ENCODE data around the gene SLC25A11.

SLC25A11 gene

GRCh38 chr17:4899341-4900230 is 40.3 kb downstream of the SLC25A11 start, which contains the start of gene C17orf107:
TSS of gene C17orf107 (plus strand) at chr17:4899536. CDS start at chr17:4899763, 227 bp downstream.
- peak; percentile 92 for DNase-seq (ENCODE audit: insufficient read length, low spot score)
- peak; percentile 96 for FAIRE-seq
- TF ChIP-seq POLR2AphosphoS5 (IDR thresholded peaks at IDR 0.05; ENCODE audit: low read depth, low read length) (no peak), SPI1 (IDR thresholded peaks at IDR 0.05; ENCODE audit: low read depth, low read length) (no peak), POLR2A (IDR thresholded peaks at IDR 0.05; ENCODE audit: low read depth, low read length) (no peak), PAX5 (IDR thresholded peaks at IDR 0.05; ENCODE audit: insufficient read depth, low read length, severe bottlenecking) (no peak), POU2F2 (IDR thresholded peaks at IDR 0.05; ENCODE audit: low read depth, low read length) (no peak), TAF1 (IDR thresholded peaks at IDR 0.05; ENCODE audit: low read depth, low read length) (no peak)

- TF ChIP-seq SPI1 (IDR thresholded peaks at IDR 0.05; ENCODE audit: low read depth, low read length): no peak
- TF ChIP-seq TAF1 (IDR thresholded peaks at IDR 0.05; ENCODE audit: low read depth, low read length): no peak
- TF ChIP-seq PAX5 (IDR thresholded peaks at IDR 0.05; ENCODE audit: insufficient read depth, low read length, severe bottlenecking): no peak
- TF ChIP-seq POU2F2 (IDR thresholded peaks at IDR 0.05; ENCODE audit: low read depth, low read length): no peak
- no peak for TF ChIP-seq POLR2AphosphoS5 (IDR thresholded peaks at IDR 0.05; ENCODE audit: low read depth, low read length)
- TF ChIP-seq POLR2A (IDR thresholded peaks at IDR 0.05; ENCODE audit: low read depth, low read length): no peak
- FAIRE-seq (no peak), DNase-seq (ENCODE audit: insufficient read length, low spot score) (no peak)
Measured at GRCh38 chr17:4898927-4899326, 40.9 kb downstream of the SLC25A11 start.

- DNase-seq (ENCODE audit: insufficient read length, low spot score): no peak
- FAIRE-seq: no peak
- TF ChIP-seq PAX5 (IDR thresholded peaks at IDR 0.05; ENCODE audit: insufficient read depth, low read length, severe bottlenecking): no peak
- TF ChIP-seq TAF1 (IDR thresholded peaks at IDR 0.05; ENCODE audit: low read depth, low read length): no peak
- no peak for TF ChIP-seq POU2F2 (IDR thresholded peaks at IDR 0.05; ENCODE audit: low read depth, low read length)
- no peak for TF ChIP-seq POLR2AphosphoS5 (IDR thresholded peaks at IDR 0.05; ENCODE audit: low read depth, low read length)
- no peak for TF ChIP-seq POLR2A (IDR thresholded peaks at IDR 0.05; ENCODE audit: low read depth, low read length)
- no peak for TF ChIP-seq SPI1 (IDR thresholded peaks at IDR 0.05; ENCODE audit: low read depth, low read length)
Measured at GRCh38 chr17:4898351-4898750, 41.5 kb downstream of the SLC25A11 start.

DNA sequence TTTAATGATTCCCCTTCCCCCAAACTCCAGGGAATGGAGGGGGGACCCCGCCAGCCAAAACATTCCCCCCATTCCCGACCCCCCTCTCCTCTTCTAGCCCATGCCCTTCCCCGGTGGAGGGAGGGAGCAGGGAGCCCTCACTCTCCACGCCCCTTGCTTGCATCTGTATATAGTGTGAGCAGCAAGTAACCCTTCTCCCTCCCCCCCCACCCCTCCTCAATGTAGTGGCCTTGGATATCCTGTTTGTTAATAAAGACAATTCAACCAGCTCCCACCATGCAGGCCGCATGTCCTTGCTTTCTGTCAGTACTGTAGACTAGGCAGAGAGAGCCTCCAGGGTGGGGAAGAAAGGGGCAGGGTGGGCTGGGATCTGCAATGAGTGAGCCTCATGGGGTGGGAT is 42.1 kb downstream of the SLC25A11 start:
- DNase-seq (ENCODE audit: insufficient read length, low spot score) (no peak), FAIRE-seq (no peak)
- TF ChIP-seq PAX5 (IDR thresholded peaks at IDR 0.05; ENCODE audit: insufficient read depth, low read length, severe bottlenecking) (no peak), POLR2AphosphoS5 (IDR thresholded peaks at IDR 0.05; ENCODE audit: low read depth, low read length) (no peak), POLR2A (IDR thresholded peaks at IDR 0.05; ENCODE audit: low read depth, low read length) (no peak), POU2F2 (IDR thresholded peaks at IDR 0.05; ENCODE audit: low read depth, low read length) (no peak), TAF1 (IDR thresholded peaks at IDR 0.05; ENCODE audit: low read depth, low read length) (no peak), SPI1 (IDR thresholded peaks at IDR 0.05; ENCODE audit: low read depth, low read length) (no peak)

DNA sequence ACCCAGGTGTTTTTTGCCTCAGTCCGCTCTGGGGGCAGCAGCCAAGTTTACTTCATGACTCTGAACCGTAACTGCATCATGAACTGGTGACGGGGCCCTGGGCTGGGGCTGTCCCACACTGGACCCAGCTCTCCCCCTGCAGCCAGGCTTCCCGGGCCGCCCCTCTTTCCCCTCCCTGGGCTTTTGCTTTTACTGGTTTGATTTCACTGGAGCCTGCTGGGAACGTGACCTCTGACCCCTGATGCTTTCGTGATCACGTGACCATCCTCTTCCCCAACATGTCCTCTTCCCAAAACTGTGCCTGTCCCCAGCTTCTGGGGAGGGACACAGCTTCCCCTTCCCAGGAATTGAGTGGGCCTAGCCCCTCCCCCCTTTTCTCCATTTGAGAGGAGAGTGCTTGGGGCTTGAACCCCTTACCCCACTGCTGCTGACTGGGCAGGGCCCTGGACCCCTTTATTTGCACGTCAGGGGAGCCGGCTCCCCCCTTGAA is 42.6 kb downstream of the SLC25A11 start:
- no peak for TF ChIP-seq POLR2AphosphoS5 (IDR thresholded peaks at IDR 0.05; ENCODE audit: low read depth, low read length)
- TF ChIP-seq POU2F2 (IDR thresholded peaks at IDR 0.05; ENCODE audit: low read depth, low read length): no peak
- TF ChIP-seq TAF1 (IDR thresholded peaks at IDR 0.05; ENCODE audit: low read depth, low read length): no peak
- TF ChIP-seq SPI1 (IDR thresholded peaks at IDR 0.05; ENCODE audit: low read depth, low read length): no peak
- TF ChIP-seq POLR2A (IDR thresholded peaks at IDR 0.05; ENCODE audit: low read depth, low read length): no peak
- TF ChIP-seq PAX5 (IDR thresholded peaks at IDR 0.05; ENCODE audit: insufficient read depth, low read length, severe bottlenecking): no peak
- no peak for DNase-seq (ENCODE audit: insufficient read length, low spot score)
- no peak for FAIRE-seq

DNA sequence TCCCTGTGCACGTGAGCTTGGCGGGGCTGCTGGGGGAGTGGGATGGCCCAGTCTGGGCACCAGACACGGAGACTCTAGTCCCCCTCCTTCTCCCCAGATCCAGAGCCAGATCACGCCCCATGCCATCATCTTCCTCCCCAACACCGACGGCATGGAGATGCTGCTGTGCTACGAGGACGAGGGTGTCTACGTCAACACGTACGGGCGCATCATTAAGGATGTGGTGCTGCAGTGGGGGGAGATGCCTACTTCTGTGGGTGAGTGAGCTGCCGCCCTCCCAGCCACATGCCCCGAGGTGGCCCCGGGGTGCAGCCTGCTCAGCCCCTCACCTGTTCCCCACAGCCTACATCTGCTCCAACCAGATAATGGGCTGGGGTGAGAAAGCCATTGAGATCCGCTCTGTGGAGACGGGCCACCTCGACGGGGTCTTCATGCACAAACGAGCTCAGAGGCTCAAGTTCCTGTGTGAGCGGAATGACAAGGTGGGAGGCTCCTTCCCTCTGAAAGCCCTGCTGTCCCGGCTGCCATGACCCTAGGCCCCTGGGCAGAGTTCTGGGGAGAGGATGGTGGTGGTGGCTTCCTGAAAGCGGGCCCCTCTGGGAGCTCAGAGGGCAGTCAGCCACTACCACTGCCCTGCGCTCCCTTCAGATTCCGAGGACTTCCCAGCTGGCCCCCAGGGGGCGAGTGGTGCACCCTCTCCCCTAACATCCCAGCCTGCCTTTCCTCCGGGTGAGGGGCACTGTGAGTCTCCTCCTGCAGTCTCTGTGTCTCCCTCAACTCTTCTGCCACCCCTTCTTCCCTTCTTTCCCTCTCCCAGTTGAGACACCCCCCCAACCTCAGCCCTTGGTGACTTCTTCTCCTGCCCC is 43.3 kb downstream of the SLC25A11 start:
- TF ChIP-seq POLR2A (IDR thresholded peaks at IDR 0.05; ENCODE audit: low read depth, low read length) (no peak), SPI1 (IDR thresholded peaks at IDR 0.05; ENCODE audit: low read depth, low read length) (no peak), POU2F2 (IDR thresholded peaks at IDR 0.05; ENCODE audit: low read depth, low read length) (no peak), TAF1 (IDR thresholded peaks at IDR 0.05; ENCODE audit: low read depth, low read length) (no peak), POLR2AphosphoS5 (IDR thresholded peaks at IDR 0.05; ENCODE audit: low read depth, low read length) (no peak), PAX5 (IDR thresholded peaks at IDR 0.05; ENCODE audit: insufficient read depth, low read length, severe bottlenecking) (no peak)
- DNase-seq (ENCODE audit: insufficient read length, low spot score) (no peak), FAIRE-seq (no peak)

DNA sequence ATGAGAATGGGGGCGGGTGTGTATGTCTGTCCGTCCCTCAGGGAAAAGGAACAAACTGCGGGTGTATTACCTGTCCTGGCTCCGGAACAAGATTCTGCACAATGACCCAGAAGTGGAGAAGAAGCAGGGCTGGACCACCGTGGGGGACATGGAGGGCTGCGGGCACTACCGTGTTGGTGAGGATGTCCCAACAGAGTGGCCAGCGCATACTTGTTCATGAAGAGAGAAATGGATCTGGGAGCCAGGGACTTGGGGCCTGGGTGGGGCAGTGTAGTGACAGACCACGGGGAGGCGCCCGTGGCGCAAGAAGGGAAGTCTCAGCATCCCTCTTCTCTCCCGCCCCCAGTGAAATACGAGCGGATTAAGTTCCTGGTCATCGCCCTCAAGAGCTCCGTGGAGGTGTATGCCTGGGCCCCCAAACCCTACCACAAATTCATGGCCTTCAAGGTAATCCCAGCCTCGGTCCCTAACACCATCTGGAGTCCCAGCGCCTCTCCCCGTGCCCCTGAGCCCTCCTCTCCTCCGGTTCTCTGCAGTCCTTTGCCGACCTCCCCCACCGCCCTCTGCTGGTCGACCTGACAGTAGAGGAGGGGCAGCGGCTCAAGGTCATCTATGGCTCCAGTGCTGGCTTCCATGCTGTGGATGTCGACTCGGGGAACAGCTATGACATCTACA is 44.1 kb downstream of the SLC25A11 start:
- TF ChIP-seq POU2F2 (IDR thresholded peaks at IDR 0.05; ENCODE audit: low read depth, low read length): no peak
- no peak for TF ChIP-seq POLR2AphosphoS5 (IDR thresholded peaks at IDR 0.05; ENCODE audit: low read depth, low read length)
- TF ChIP-seq PAX5 (IDR thresholded peaks at IDR 0.05; ENCODE audit: insufficient read depth, low read length, severe bottlenecking): no peak
- TF ChIP-seq TAF1 (IDR thresholded peaks at IDR 0.05; ENCODE audit: low read depth, low read length): no peak
- TF ChIP-seq POLR2A (IDR thresholded peaks at IDR 0.05; ENCODE audit: low read depth, low read length): no peak
- no peak for TF ChIP-seq SPI1 (IDR thresholded peaks at IDR 0.05; ENCODE audit: low read depth, low read length)
- FAIRE-seq (no peak), DNase-seq (ENCODE audit: insufficient read length, low spot score) (no peak)

- DNase-seq (ENCODE audit: insufficient read length, low spot score) (no peak), FAIRE-seq (no peak)
- no peak for TF ChIP-seq POU2F2 (IDR thresholded peaks at IDR 0.05; ENCODE audit: low read depth, low read length)
Measured at GRCh38 chr17:4895121-4895520, 44.7 kb downstream of the SLC25A11 start.
